Neural cell (in vitro differentiated cells): ENCODE measurements around the gene TMED6. TPM values are rescaled to one million over a fixed set of nuclear protein-coding genes. Genes with fewer than 3 reads are reported as not detected.
"Not testable (repeated sequence)": the region's sequence is repeated elsewhere in the genome, so short reads cannot be mapped to it uniquely, and the experiment has no call there.

Source experiments
- H2AFZ ChIP-seq: fragments of 200-600, 300-800 bp; sonication (generic), shearing (Covaris generic); 2 replicates; pipeline ENCODE4 v1.6.0; 2014; ENCODE audit warnings: low read depth, mild to moderate bottlenecking, antibody characterized with exemption, low read length, moderate library complexity
- H3F3A ChIP-seq: fragments of 200-600 bp; shearing (Covaris generic); 2 replicates; pipeline ENCODE4 v1.6.1; 2016; ENCODE audit warnings: mild to moderate bottlenecking, moderate library complexity, mixed read lengths, antibody characterized with exemption, low read length; ENCODE audit not compliant: insufficient read depth, poor library complexity, severe bottlenecking
- H3K27ac ChIP-seq: fragments of 200-600, 300-800 bp; sonication (generic), shearing (Covaris generic); 2 replicates; pipeline ENCODE4 v1.5.1; 2014; ENCODE audit warnings: mild to moderate bottlenecking, low read length, moderate library complexity
- H3K27me3 ChIP-seq: fragments of 300-800, 200-600 bp; sonication (generic), shearing (Covaris generic); 2 replicates; pipeline ENCODE4 v1.6.0; 2014; ENCODE audit warnings: mild to moderate bottlenecking, low read depth, low read length, moderate library complexity; ENCODE audit not compliant: insufficient read depth
- H3K36me3 ChIP-seq: fragments of 300-800, 200-600 bp; sonication (generic), shearing (Covaris generic); 2 replicates; pipeline ENCODE4 v1.5.1; 2014; ENCODE audit warnings: mild to moderate bottlenecking, antibody characterized with exemption, low read length, moderate library complexity; ENCODE audit not compliant: insufficient read depth
- H3K4me2 ChIP-seq: fragments of 300-800, 200-600 bp; sonication (generic), shearing (Covaris generic); 2 replicates; pipeline ENCODE4 v1.6.0; 2014; ENCODE audit warnings: mild to moderate bottlenecking, low read length
- H3K4me3 ChIP-seq: fragments of 300-800, 200-600 bp; sonication (generic), shearing (Covaris generic); 2 replicates; pipeline ENCODE4 v1.5.1; 2014; ENCODE audit warnings: mild to moderate bottlenecking, low read length, moderate library complexity
- H3K79me2 ChIP-seq: fragments of 200-600 bp; shearing (Covaris generic); replicated peaks from 2 replicates; pipeline ENCODE4 v1.6.0; 2014; ENCODE audit warnings: mild to moderate bottlenecking, low read length, moderate library complexity; ENCODE audit not compliant: insufficient read depth
- H3K9ac ChIP-seq: fragments of 300-800, 200-600 bp; sonication (generic), shearing (Covaris generic); 2 replicates; pipeline ENCODE4 v1.6.1; 2016; ENCODE audit warnings: mild to moderate bottlenecking, low read length, mixed read lengths
- H3K9me2 ChIP-seq: fragments of 200-600 bp; shearing (Covaris generic); 2 replicates; pipeline ENCODE4 v1.6.1; 2016; ENCODE audit warnings: mild to moderate bottlenecking, low read length, mixed read lengths; ENCODE audit not compliant: insufficient read depth
- H3K9me3 ChIP-seq: fragments of 200-600, 300-800 bp; sonication (generic), shearing (Covaris generic); 2 replicates; pipeline ENCODE4 v1.6.1; 2016; ENCODE audit warnings: mild to moderate bottlenecking, mixed run types, low read length, moderate library complexity, mixed read lengths
- H4K20me1 ChIP-seq: fragments of 200-600 bp; shearing (Covaris generic); 2 replicates; pipeline ENCODE4 v1.6.1; 2016; ENCODE audit warnings: mild to moderate bottlenecking, mixed run types; ENCODE audit not compliant: insufficient read depth
- CTCF ChIP-seq: fragments of 450-650 bp; IDR thresholded peaks from 2 replicates; pipeline ENCODE4 v1.5.1; 2014; ENCODE audit warnings: antibody characterized with exemption, mild to moderate bottlenecking, moderate library complexity; ENCODE audit not compliant: poor library complexity, severe bottlenecking
- EP300 ChIP-seq: fragments of 450-650 bp; conservative IDR thresholded peaks from 2 replicates; pipeline ENCODE4 v1.6.1; 2014; ENCODE audit warnings: antibody characterized with exemption, mild to moderate bottlenecking, moderate library complexity; ENCODE audit not compliant: poor library complexity, severe bottlenecking
- EZH2 ChIP-seq: fragments of 200-600, 300-800 bp; shearing (Covaris generic), sonication (generic); IDR thresholded peaks from 2 replicates; pipeline ENCODE4 v1.6.1; 2014; ENCODE audit warnings: antibody characterized with exemption, low read length, borderline replicate concordance, mild to moderate bottlenecking; ENCODE audit not compliant: insufficient read depth, poor library complexity, severe bottlenecking
- MXI1 ChIP-seq: fragments of 450-650 bp; conservative IDR thresholded peaks from 2 replicates; pipeline ENCODE4 v1.6.1; 2014; ENCODE audit warnings: antibody characterized with exemption, mild to moderate bottlenecking; ENCODE audit not compliant: poor library complexity, severe bottlenecking
- POLR2AphosphoS5 ChIP-seq: IDR thresholded peaks from 2 replicates; pipeline ENCODE4 v1.6.1; 2012
- RAD21 ChIP-seq: fragments of 450-650 bp; conservative IDR thresholded peaks from 2 replicates; pipeline ENCODE4 v1.6.1; 2014; ENCODE audit warnings: antibody characterized with exemption, mild to moderate bottlenecking, moderate library complexity
- REST ChIP-seq: IDR thresholded peaks from 2 replicates; pipeline ENCODE4 v1.6.1; 2012; ENCODE audit warnings: borderline replicate concordance
- SMC3 ChIP-seq: fragments of 450-650 bp; conservative IDR thresholded peaks from 2 replicates; pipeline ENCODE4 v1.6.1; 2014; ENCODE audit warnings: antibody characterized with exemption, mild to moderate bottlenecking, moderate library complexity; ENCODE audit not compliant: poor library complexity
- TAF1 ChIP-seq: IDR thresholded peaks from 2 replicates; pipeline ENCODE4 v1.6.1; 2012; ENCODE audit warnings: low read depth
- polyA plus RNA-seq: library from polyadenylated mRNA; depleted of rRNA; stranded (reverse); fragments of >200 nt; gene quantifications from 2 replicates; pipeline ENCODE4 v1.2.3, GENCODE V29; 2014

The TMED6 gene
- polyA plus RNA-seq, 1 donor from 2014 or later, result not detected

GRCh38 chr16:69365901-69366300, 14.3 kb upstream of the TMED6 start:
- H3K9me2 ChIP-seq, result no peaks in the 10 kb centered on the region
- TF ChIP-seq RAD21, result no peak
- no peak for TF ChIP-seq CTCF
- no peak for TF ChIP-seq SMC3
- no peak for TF ChIP-seq TAF1
- TF ChIP-seq EP300, result no peak
- no peak for TF ChIP-seq POLR2AphosphoS5
- no peak for TF ChIP-seq MXI1
- no peak for TF ChIP-seq EZH2
- TF ChIP-seq REST, result no peak
- no peaks in the 10 kb centered on the region for H3K79me2 ChIP-seq
- no peaks in the 10 kb centered on the region for H3F3A ChIP-seq
- H3K4me2 ChIP-seq, result no peak overlapping the region
- H3K4me3 ChIP-seq, result no peak overlapping the region
- no peak overlapping the region for H2AFZ ChIP-seq
- H4K20me1 ChIP-seq, result no peaks in the 10 kb centered on the region
- H3K27ac ChIP-seq, result no peak overlapping the region
- no peak overlapping the region for H3K9ac ChIP-seq
- H3K36me3 ChIP-seq, result peaks cover 7% of the 10 kb centered on the region
- no peaks in the 10 kb centered on the region for H3K27me3 ChIP-seq
- no peaks in the 10 kb centered on the region for H3K9me3 ChIP-seq

- no peaks in the 10 kb centered on the region for H3F3A ChIP-seq
- TF ChIP-seq POLR2AphosphoS5 (no peak), RAD21 (no peak)
- no peaks in the 10 kb centered on the region for H3K79me2 ChIP-seq
- no peak overlapping the region for H3K9ac ChIP-seq
- H3K4me3 ChIP-seq, result no peak overlapping the region
- H3K36me3 ChIP-seq, result peaks cover 7% of the 10 kb centered on the region
- no peaks in the 10 kb centered on the region for H3K9me2 ChIP-seq
- no peak overlapping the region for H3K4me2 ChIP-seq
- no peaks in the 10 kb centered on the region for H3K27me3 ChIP-seq
- no peak overlapping the region for H2AFZ ChIP-seq
- H3K27ac ChIP-seq, result no peak overlapping the region
- no peaks in the 10 kb centered on the region for H4K20me1 ChIP-seq
- H3K9me3 ChIP-seq, result no peaks in the 10 kb centered on the region
Observed at GRCh38 chr16:69364088-69364487, 12.5 kb upstream of the TMED6 start.

- Histone ChIP-seq H3K27me3 (no peaks in the 10 kb centered on the region), H3K4me3 (no peak overlapping the region), H3K4me2 (no peak overlapping the region), H2AFZ (no peak overlapping the region), H3K79me2 (no peaks in the 10 kb centered on the region), H3K36me3 (peaks cover 7% of the 10 kb centered on the region), H3K9me3 (no peaks in the 10 kb centered on the region), H3F3A (no peaks in the 10 kb centered on the region), H3K9me2 (no peaks in the 10 kb centered on the region), H3K9ac (no peak overlapping the region), H3K27ac (no peak overlapping the region), H4K20me1 (no peaks in the 10 kb centered on the region)
- TF ChIP-seq EP300, result no peak
- no peak for TF ChIP-seq POLR2AphosphoS5
- TF ChIP-seq REST, result no peak
Observed at GRCh38 chr16:69363281-69363717, 11.7 kb upstream of the TMED6 start.

- not testable (repeated sequence) for H4K20me1 ChIP-seq, H3K27ac ChIP-seq, H2AFZ ChIP-seq, H3K9me3 ChIP-seq, H3K9ac ChIP-seq, H3K4me3 ChIP-seq, H3K36me3 ChIP-seq, H3K4me2 ChIP-seq, H3K79me2 ChIP-seq, H3K9me2 ChIP-seq, H3K27me3 ChIP-seq, H3F3A ChIP-seq
Observed at GRCh38 chr16:69360070-69360469, 8.5 kb upstream of the TMED6 start.
